Right lobe of liver (tissue), 6 donors: ENCODE results near the gene CUBN. TPM values are rescaled to one million over a fixed set of nuclear protein-coding genes. Genes with fewer than 3 reads are reported as not detected.
A peak's percentile ranks its signal among the peaks of the same experiment; 100 is the strongest.

Experiments used
- ATAC-seq, 4 donors: fragments of 200-7000 bp; cut with Tn5 transposase; one replicate each; pipeline ENCODE4 v1.9.1; 2020; ENCODE audit warnings: mild to moderate bottlenecking in 4 of 4, moderate library complexity in 4 of 4
- DNase-seq, 3 donors: peaks; one replicate each; pipeline ENCODE4 v3.0.0-alpha.2; 2020
- H3K27ac ChIP-seq, 3 donors: fragments of 200-600 bp; one replicate each; pipeline ENCODE4 v1.8.0; 2022
- H3K27me3 ChIP-seq, 2 donors: fragments of 200-600 bp; one replicate each; pipeline ENCODE4 v1.8.0; 2022
- H3K36me3 ChIP-seq, 4 donors: fragments of 200-600 bp; sonication (generic) in 1 of 4; one replicate each; pipeline versions ENCODE4 v1.5.1 to v1.8.0; 2017 to 2022; ENCODE audit warnings: control low read depth in 1 of 4
- H3K4me1 ChIP-seq, 4 donors: fragments of 200-600 bp; sonication (generic) in 1 of 4; one replicate each; pipeline versions ENCODE4 v1.5.1 to v1.8.0; 2017 to 2022; ENCODE audit warnings: control low read depth in 1 of 4
- H3K4me3 ChIP-seq, 3 donors: fragments of 200-600 bp; one replicate each; pipeline ENCODE4 v1.8.0; 2022
- H3K9me3 ChIP-seq, 4 donors: fragments of 200-600 bp; sonication (generic) in 1 of 4; one replicate each; pipeline versions ENCODE4 v1.5.1 to v1.8.0; 2017 to 2022; ENCODE audit warnings: control low read depth in 1 of 4
- POLR2A ChIP-seq: fragments of 450-650 bp; IDR thresholded peaks from one replicate; pipeline ENCODE4 v1.6.1; 2017; ENCODE audit warnings: antibody characterized with exemption, mild to moderate bottlenecking
- WGBS: methylation state at CpG from one replicate; pipeline ENCODE4 v1.1.6; 2018; ENCODE audit warnings: low coverage, low lambda C conversion rate; ENCODE audit not compliant: insufficient coverage; ENCODE audit errors: missing lambda C conversion rate; 5-methylcytosine and 5-hydroxymethylcytosine counted together
- intact Hi-C, 2 donors: fragments of 100-400 bp; cut with DNase I; formaldehyde crosslinking; loops; one replicate each; pipeline versions ENCODE4 v1.11.2 to v1.14.1; 2022
- total RNA-seq, 6 experiments: library from RNA; depleted of rRNA in 2 of 6; stranded (reverse); fragments of >200 nt in 2 of 6; fragmentation: NEBNext Ultra II Directional in 3 of 6; extraction: Animal tissue kit (Norgen Biotek cat#: 25700) in 3 of 6; gene quantifications; one replicate each; pipeline versions ENCODE4 v1.1.0 to v1.2.4, GENCODE V29; 2016 to 2023
- TF ChIP-seq, protein P1 (sequence below), 4 donors: fragments of 200-600 bp in 3 of 4; fragments of 450-650 bp in 1 of 4; IDR thresholded peaks; one replicate each; pipeline versions ENCODE4 v1.5.1 to v1.8.0; 2016 to 2022; ENCODE audit warnings: antibody characterized with exemption in 4 of 4, mild to moderate bottlenecking in 2 of 4
- donor health status: DM: no; HTN: yes; CAD: no.
- donor health status: DM: no; HTN: no; CAD: no.
- donor health status: DM: no; HTN: no; CAD: no.
- donor health status: DM: no; HTN: yes; CAD: no.
- donor health status: DM: no; HTN: yes; CAD: no.

CUBN gene
- total RNA-seq, 6 experiments from 2014 or later: 0.07 to 0.74 (median 0.27) TPM

DNA sequence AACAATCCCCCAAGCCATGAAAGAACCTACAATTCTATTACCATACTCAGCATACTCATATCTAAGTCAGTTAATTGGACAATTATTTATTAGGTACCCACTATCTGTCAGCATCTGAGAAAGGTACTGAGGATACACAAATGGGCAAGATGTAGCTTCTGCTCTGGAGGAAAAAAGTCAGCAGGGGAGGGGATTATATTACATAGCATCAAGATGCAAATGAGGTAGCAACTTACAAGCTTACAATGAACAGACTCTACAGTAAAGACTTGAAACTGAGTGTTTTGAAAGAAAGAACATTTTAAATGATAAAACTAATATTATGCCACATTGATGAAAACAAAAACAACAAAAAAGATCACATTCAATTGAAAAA is 10.8 kb upstream of the CUBN start:
- no peak for ATAC-seq
- no peak overlapping the region for H3K4me3 ChIP-seq
- no peak for TF ChIP-seq POLR2A
- TF ChIP-seq, protein P1, sequence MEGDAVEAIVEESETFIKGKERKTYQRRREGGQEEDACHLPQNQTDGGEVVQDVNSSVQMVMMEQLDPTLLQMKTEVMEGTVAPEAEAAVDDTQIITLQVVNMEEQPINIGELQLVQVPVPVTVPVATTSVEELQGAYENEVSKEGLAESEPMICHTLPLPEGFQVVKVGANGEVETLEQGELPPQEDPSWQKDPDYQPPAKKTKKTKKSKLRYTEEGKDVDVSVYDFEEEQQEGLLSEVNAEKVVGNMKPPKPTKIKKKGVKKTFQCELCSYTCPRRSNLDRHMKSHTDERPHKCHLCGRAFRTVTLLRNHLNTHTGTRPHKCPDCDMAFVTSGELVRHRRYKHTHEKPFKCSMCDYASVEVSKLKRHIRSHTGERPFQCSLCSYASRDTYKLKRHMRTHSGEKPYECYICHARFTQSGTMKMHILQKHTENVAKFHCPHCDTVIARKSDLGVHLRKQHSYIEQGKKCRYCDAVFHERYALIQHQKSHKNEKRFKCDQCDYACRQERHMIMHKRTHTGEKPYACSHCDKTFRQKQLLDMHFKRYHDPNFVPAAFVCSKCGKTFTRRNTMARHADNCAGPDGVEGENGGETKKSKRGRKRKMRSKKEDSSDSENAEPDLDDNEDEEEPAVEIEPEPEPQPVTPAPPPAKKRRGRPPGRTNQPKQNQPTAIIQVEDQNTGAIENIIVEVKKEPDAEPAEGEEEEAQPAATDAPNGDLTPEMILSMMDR (IDR thresholded peaks at IDR 0.05): no peak

DNA sequence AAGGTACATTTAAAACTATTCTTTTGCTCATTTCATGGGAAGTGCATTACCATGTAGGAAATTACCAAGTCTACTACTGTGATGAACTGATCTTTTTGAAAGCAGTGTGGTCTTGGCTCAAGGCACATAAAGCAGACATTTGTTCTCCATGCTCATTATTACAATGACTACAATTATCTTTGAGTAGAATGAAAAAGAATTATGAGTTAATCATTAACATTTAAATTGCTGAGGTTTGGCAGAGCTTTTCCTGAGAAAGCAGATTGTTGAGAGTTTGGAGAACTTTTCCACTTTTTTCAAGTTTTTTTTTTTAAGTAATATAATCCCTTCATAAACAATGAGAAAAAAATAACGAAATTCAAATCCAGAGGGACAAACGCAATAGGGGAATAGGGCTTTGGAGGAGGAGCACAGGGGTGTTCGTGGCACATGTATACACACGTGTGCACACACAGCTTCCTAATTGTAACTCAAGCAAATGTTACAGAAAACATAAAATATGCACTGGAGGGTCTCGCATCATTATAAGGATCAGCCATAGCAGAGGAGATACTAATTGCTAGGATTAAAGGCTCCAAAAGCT is 8.9 kb upstream of the CUBN start:
- Histone ChIP-seq H3K9me3 (no peaks in the 10 kb centered on the region), H3K27ac (no peak overlapping the region), H3K27me3 (no peaks in the 10 kb centered on the region), H3K4me1 (no peaks in the 10 kb centered on the region), H3K4me3 (no peak overlapping the region), H3K36me3 (no peaks in the 10 kb centered on the region)
- 64% methylated on average over 5 of the region's 5 CpGs for WGBS
- intact Hi-C loops: no loop called here
- TF ChIP-seq POLR2A: no peak
- TF ChIP-seq, protein P1 (IDR thresholded peaks at IDR 0.05): no peak
- no peak for DNase-seq
- ATAC-seq: no peak

More for the DNA sequence above, 10.8 kb upstream of the CUBN start:
- intact Hi-C loops: no loop called here
- Histone ChIP-seq H3K27me3 (no peaks in the 10 kb centered on the region), H3K9me3 (no peaks in the 10 kb centered on the region), H3K36me3 (no peaks in the 10 kb centered on the region), H3K27ac (no peak overlapping the region), H3K4me1 (peaks cover 0 to 5% (median 2%) of the 10 kb centered on the region in 4 donors)
- DNase-seq: no peak

GRCh38 chr10:17134737-17135260 is 5.2 kb upstream of the CUBN start:
- TF ChIP-seq POLR2A: no peak
- TF ChIP-seq, protein P1 (IDR thresholded peaks at IDR 0.05): no peak
- intact Hi-C loops: no loop called here
- DNase-seq (no peak), ATAC-seq (no peak)
- Histone ChIP-seq H3K4me3 (no peak overlapping the region), H3K27ac (no peak overlapping the region), H3K9me3 (no peaks in the 10 kb centered on the region), H3K4me1 (no peaks in the 10 kb centered on the region), H3K36me3 (no peaks in the 10 kb centered on the region), H3K27me3 (no peaks in the 10 kb centered on the region)

DNA sequence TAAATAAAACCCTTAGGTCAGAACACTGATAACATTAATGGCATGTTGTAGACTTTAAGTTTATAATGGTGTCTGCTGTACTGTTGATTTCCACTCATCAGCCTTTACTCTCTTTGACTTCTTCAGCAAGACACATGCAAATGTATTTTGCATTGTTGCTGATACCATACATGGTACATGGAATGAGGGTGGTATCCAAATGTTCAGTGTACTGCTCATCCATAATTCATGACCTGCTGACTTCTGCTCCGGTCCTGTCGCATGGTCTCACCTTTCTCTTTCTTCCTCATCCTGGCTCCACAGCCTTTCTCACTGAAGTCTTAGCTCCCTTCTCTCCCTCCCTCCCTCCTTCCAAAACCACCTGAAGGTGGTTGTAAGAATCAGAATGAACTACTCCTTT is 4.7 kb upstream of the CUBN start:
- Histone ChIP-seq H3K27me3 (no peaks in the 10 kb centered on the region), H3K27ac (no peak overlapping the region), H3K4me1 (no peaks in the 10 kb centered on the region), H3K4me3 (no peak overlapping the region), H3K36me3 (no peaks in the 10 kb centered on the region), H3K9me3 (no peaks in the 10 kb centered on the region)
- DNase-seq (no peak), ATAC-seq (no peak)
- intact Hi-C loops: no loop called here
- TF ChIP-seq, protein P1 (IDR thresholded peaks at IDR 0.05): no peak
- no peak for TF ChIP-seq POLR2A
- 73% methylated on average over 2 of the region's 2 CpGs for WGBS

- H3K4me3 ChIP-seq: no peak overlapping the region
- intact Hi-C loops: no loop called here
- TF ChIP-seq, protein P1 (IDR thresholded peaks at IDR 0.05): no peak
- no peak for TF ChIP-seq POLR2A
- ATAC-seq (peak; percentile 51 to 72 (median 69)), DNase-seq (no peak)
- no peak overlapping the region for H3K27ac ChIP-seq
- no peaks in the 10 kb centered on the region for H3K36me3 ChIP-seq
- WGBS: 41% methylated on average over 3 of the region's 3 CpGs
- no peaks in the 10 kb centered on the region for H3K4me1 ChIP-seq
- no peaks in the 10 kb centered on the region for H3K27me3 ChIP-seq
- no peaks in the 10 kb centered on the region for H3K9me3 ChIP-seq
These were observed 1.4 kb downstream of the CUBN start for GRCh38 chr10:17128261-17128660.
